Measurements from ENCODE around the gene RAPSN.
"Not testable (repeated sequence)": the region's sequence is repeated elsewhere in the genome, so short reads cannot be mapped to it uniquely, and the experiment has no call there.

The RAPSN gene

DNA sequence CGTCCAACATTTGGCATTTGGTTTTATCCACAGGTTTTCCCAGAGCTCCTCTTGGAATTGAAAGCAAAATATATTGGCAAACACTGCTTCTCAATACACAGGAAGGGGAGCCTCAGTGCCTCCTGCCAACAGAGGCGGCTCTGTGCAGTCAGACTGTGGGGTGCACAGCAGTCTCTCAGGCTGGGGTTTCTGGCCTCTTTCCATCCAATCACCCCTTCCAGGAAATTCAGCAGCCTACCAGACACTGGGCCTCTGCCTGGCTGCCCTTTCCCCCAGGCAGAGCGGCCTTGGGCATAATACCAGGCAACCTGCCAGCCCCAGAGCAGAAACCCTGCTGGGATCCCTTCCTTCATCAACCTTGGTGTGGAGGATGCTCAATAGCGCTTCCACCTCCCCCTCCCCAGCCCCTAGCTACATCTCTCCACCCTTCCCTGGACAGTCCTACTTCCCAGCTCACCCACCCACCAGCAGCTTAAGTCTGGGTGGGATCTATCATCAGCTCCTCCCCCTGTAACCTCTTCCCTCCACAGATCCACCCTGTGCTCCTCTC, 17.8 kb upstream of the RAPSN start:
- no peak overlapping the region for H3K4me3 ChIP-seq (ENCODE audit: low read depth, low read length)
- TF ChIP-seq, protein P1, sequence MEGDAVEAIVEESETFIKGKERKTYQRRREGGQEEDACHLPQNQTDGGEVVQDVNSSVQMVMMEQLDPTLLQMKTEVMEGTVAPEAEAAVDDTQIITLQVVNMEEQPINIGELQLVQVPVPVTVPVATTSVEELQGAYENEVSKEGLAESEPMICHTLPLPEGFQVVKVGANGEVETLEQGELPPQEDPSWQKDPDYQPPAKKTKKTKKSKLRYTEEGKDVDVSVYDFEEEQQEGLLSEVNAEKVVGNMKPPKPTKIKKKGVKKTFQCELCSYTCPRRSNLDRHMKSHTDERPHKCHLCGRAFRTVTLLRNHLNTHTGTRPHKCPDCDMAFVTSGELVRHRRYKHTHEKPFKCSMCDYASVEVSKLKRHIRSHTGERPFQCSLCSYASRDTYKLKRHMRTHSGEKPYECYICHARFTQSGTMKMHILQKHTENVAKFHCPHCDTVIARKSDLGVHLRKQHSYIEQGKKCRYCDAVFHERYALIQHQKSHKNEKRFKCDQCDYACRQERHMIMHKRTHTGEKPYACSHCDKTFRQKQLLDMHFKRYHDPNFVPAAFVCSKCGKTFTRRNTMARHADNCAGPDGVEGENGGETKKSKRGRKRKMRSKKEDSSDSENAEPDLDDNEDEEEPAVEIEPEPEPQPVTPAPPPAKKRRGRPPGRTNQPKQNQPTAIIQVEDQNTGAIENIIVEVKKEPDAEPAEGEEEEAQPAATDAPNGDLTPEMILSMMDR (IDR thresholded peaks at IDR 0.05; ENCODE audit: borderline replicate concordance, insufficient read depth, low read depth, low read length) = no peak

DNA sequence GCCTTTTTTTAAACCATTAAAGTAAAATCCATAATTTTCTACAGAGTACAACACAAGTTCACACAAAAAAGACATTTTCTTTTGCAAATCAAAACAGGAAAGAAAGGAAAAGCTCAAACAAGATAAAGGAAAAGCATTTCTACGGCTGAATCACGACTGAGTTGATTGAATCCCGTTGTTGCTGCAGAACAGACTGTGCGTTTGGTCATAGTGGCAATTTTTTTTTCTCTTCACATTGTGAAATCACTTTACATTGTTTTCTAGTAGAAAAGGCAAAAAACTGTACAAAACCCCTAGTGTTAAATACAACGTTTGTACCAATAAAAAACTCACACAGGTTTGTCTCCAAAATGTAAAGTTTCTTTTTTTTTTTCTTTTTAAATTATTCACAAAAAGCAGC, 17.3 kb upstream of the RAPSN start:
- no peak overlapping the region for H3K4me3 ChIP-seq (ENCODE audit: low read depth, low read length)
- TF ChIP-seq, protein P1 (IDR thresholded peaks at IDR 0.05; ENCODE audit: borderline replicate concordance, insufficient read depth, low read depth, low read length) = no peak

DNA sequence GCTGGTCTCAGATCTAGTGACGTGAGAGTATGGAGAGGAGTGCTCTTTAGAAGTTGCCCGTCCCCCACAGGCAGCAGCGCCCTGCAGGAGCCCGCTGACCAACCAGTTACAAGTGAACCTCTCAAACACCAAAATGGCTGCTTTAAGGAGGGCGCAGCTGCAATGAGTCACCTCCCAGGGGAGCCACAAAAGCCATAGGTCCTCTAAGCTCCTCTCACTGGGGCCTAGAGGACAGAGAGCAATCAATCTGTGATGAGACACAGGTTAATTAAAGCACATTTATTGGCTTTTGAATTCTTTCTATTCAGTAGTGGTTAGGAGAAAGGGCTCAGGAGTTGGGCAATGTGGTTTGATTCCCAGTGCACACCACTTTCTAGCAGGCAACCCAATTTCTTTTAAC, 15.5 kb upstream of the RAPSN start:
- TF ChIP-seq, protein P1 (IDR thresholded peaks at IDR 0.05; ENCODE audit: borderline replicate concordance, insufficient read depth, low read depth, low read length) = no peak
- H3K4me3 ChIP-seq (ENCODE audit: low read depth, low read length) = no peak overlapping the region

DNA sequence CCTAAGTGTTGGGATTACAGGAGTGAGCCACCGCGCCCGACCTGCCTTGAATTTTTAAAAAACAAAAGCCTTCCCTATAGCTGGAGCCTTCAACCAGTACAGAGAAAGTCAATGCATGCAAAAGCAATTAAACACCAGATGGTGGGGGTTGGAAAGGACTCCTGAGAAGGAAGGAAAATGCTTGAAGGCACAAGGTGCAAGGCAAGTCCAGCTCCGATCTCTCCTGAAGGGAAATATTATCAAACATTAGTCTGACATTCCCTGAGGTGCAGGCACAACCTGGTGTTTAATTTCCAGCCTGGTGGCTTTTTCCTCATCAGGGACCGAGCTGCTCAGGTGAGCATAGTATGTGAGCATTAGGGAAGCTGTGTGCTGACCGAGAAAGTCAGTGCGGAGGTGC, 12.9 kb upstream of the RAPSN start:
- H3K4me3 ChIP-seq (ENCODE audit: low read depth, low read length) = no peak overlapping the region
- TF ChIP-seq, protein P1 (IDR thresholded peaks at IDR 0.05; ENCODE audit: borderline replicate concordance, insufficient read depth, low read depth, low read length) = no peak

DNA sequence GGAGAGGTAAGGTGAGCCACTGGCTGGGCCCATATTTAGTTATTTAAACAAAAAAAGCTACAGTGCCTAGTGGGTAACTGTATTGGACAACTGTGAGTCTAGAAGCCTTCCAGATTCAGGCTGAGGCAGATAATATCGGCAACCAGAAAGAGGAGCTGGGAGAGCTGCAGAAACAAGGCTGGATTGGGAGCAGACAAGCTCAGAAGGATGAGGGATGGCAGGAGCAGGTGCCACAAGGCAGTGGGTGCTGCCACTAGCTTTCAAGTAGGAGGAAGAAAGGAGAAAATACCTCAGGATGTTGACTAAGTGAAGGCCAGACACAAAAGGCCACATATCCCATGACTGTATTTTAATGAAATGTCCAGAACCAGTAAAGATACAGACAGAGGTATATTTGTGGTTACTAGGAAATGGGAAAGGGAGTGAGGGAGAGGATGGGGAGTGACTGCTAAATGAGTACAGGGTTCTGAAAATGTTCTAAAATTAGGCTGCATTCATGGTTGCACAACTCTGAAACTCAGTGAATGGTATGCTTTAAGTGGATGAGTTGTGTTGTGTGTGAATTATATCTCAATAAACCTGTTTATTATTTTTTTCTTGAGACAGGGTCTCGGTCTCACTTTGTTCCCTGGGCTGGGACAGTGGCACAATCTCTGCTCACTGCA, 11.8 kb upstream of the RAPSN start:
- TF ChIP-seq, protein P1 (IDR thresholded peaks at IDR 0.05; ENCODE audit: borderline replicate concordance, insufficient read depth, low read depth, low read length) = no peak
- H3K4me3 ChIP-seq (ENCODE audit: low read depth, low read length) = no peak overlapping the region

DNA sequence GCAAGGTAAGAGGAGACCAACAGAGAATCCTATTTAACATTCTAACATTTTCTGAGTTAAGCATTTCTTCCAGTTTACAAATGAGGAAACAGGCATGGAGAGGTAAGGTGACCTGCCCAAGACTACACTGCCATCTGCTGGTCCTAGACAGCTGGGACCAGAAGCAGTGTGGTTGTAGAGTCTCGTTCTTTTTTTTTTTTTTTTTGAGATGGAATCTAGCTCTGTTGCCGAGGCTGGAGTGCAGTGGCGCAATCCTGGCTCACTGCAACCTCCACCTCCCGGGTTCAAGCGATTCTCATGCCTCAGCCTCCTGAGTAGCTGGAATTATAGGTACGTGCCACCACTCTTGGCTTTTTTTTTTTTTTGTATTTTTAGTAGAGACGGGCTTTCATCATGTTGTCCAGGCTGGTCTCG, 5.3 kb upstream of the RAPSN start:
- H3K4me3 ChIP-seq (ENCODE audit: low read depth, low read length) = not testable (repeated sequence)
- TF ChIP-seq, protein P1 (IDR thresholded peaks at IDR 0.05; ENCODE audit: borderline replicate concordance, insufficient read depth, low read depth, low read length) = peak; percentile 79

DNA sequence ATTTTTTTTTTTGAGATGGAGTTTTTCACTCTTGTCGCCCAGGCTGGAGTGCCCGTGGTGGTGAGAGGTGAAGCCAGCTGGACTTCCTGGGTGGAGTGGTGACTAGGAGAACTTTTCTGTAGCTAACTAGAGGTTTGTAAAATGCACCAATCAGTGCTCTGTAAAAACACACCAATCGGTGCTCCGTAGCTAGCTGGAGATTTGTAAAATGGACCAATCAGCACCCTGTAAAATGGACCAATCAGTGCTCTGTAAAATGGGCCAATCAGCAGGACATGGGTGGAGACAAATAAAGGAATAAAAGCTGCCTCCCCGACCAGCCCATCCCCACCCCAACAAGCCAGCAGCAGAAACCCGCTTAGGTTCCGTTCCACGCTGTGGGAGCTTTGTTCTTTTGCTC, 4.4 kb upstream of the RAPSN start:
- H3K4me3 ChIP-seq (ENCODE audit: low read depth, low read length) = no peak overlapping the region
- TF ChIP-seq, protein P1 (IDR thresholded peaks at IDR 0.05; ENCODE audit: borderline replicate concordance, insufficient read depth, low read depth, low read length) = no peak

Measured in GM12875 (cell line).